HG02943 (cell line): Measurements from ENCODE around the gene SPTBN1.
"Not testable (repeated sequence)": the region's sequence is repeated elsewhere in the genome, so short reads cannot be mapped to it uniquely, and the experiment has no call there.

Source experiments
- ATAC-seq: cut with Tn5 transposase; IDR thresholded peaks from one replicate; pipeline ENCODE4 v1.9.1; 2021; ENCODE audit warnings: mild to moderate bottlenecking, low read depth, moderate library complexity; ENCODE audit not compliant: unreplicated experiment

Gene SPTBN1

DNA sequence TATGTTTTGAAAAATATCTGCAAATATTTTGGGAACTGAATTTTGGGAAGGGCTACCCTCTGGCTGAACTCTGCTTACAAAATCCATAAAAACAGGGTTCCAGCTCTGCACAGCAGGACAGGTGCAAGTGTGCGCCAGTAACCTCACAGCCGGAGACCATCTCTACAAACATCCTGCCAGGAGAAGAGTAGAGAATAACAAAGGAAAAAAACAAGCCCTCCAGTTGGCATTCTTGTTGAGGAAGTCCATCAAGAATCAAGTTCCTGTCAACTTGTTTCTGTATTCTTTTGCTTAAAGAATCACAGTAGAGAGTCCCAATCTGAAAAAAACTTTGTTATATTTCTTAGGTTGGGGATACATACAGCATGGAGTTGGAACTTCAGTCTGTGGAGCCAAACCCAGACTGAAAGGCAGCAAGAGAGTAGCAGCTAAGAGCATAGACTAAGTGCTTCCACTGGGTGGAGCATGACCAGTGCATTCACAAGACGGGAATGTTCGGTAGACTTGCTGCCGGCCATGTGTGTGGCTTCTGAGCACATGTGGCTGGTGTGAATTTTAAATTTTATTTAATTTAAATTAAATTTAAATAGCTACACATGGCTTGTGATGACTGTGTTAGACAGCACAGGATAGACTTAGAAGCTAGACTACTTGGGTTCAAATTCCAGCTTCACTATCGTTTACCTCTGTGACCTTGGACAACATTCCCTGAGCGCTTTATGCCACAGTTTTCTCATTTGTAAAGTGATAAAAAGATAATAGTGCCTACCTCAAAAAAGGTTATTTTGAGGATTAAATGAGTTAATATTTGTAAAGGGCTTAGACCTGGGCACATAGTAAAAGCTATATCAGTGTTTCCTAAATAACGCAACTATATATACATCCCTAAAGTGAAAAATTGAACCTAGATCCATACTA lies 41.9 kb downstream of the SPTBN1 start:
- ATAC-seq = no peak

DNA sequence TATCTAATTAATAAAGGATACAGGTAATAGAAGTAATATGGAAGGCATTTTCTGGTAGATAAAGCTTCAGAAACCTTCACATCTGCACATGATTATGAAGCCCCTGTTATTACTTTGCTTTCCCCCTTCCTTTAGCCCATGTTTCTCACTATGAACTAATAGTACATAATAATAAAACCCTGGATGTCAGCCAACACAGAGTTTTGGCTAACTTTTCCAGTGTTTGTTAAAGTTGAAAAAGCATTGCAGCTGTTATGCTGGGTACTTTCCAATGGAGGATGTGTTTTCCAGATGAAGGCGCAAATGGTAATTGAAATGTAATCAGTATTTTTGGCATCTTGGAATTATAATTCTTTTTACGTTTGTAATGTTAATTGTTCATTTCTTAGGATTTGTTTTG lies 43.5 kb downstream of the SPTBN1 start:
- ATAC-seq = no peak

DNA sequence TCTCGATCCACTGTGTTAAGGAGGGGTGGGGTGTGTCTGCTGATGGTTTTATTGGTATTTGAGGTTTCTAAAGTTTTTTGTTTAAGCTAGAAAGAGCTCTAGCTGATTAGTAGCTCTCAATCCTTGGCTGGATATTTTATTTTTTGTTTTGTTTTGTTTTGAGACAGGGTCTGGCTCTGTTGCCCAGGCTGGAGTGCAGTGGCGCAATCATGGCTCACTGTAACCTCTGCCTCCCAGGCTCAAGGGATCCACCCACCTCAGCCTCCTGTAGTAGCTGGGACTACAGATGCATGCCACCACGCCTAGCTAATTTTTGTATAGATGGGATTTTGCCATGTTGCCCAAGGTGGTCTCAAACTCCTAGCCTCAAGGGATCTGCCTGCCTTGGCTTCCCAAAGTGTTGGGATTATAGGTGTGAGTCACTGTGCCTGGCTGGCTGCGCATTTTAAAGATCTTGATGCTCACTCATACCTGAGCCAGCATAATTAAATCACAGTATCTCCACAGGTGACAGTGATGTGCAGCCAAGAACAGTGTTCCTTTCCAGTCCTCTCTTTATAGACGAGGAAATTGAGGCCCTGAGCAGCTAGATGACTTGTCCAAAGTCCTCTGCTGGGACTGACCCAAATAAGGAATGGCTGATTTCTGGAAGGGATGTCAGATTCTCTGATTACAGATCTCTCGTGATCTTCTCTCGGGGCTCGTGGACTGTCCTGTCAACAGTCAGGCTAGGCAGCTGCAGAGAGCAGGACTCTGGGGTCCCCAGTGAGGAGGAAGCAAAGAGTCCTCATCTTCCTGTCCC lies 44.5 kb downstream of the SPTBN1 start:
- no peak for ATAC-seq

DNA sequence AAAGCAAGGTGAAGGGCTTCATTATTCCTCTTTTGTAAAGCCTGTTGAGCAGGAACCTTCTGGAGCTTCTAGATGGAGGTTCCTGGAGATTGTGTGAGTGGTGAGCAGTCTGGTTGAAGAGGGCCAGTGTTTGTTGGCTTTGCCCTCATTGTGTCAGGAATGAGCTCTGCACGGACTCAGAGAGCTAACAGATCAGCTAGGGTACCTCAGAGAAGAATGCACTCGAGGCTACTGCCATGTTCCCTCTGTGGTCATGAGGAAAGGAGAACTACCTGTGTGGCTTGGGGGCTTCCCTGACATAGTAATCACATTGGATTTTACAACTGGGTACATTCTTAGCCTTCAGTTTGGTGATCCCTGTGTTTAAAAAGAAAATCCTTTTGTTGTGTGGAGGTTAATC lies 46.6 kb downstream of the SPTBN1 start:
- ATAC-seq = no peak

DNA sequence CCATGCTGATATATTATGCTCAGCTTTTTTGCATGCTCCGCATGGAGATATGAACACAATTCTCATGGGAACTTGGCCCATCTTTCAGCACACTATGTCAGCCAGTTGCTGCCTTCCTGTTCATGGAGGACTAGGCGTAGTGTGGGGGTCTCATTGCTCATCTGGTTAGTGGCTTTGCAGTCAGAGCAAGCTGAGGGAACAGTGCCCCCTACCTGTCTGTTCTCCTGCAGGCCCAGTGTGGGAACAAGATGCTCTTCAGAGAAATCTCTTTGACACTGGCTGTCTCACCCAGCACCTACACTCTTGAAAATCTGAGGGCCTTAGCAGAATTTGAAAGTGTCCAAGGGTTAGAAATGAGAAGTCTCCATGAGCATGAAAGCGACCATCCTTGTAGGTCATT lies 47.1 kb downstream of the SPTBN1 start:
- ATAC-seq = no peak

DNA sequence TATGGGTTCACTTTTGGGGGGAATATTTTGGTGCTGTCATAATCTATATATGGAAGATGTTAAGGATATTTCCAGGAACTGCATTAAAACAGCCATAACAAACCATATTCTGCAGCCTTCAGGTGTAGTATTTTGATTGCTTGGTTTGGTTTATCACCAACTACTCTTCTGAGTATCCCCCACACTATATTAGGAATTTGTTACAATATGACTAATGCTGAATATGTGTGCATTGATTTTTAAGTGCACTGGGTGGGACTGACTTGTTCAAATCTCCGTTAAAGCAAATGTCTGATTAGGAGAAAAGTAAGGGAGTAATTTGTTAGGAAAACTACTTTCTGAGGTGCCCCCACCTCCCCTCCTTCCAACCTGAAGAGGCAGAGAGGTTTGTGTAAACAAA lies 47.7 kb downstream of the SPTBN1 start:
- no peak for ATAC-seq

DNA sequence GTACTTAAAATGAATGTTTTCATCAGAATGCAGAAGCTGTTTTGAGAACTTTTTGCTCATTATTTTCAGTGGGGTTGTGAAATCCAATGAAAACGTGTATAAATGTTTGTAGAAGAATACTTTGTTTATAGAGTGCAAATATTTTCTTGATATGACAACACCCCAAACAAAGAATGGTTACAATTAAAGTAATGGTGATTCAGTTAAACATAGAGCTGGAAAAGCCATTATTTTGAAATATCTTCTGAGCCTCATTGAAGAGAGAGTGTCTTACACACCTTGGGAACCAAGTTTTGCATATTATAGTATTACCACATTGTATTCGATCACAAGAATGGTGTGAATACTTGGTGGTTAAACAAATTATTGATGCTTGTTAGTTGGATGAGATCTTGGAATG lies 48.7 kb downstream of the SPTBN1 start:
- ATAC-seq = no peak

DNA sequence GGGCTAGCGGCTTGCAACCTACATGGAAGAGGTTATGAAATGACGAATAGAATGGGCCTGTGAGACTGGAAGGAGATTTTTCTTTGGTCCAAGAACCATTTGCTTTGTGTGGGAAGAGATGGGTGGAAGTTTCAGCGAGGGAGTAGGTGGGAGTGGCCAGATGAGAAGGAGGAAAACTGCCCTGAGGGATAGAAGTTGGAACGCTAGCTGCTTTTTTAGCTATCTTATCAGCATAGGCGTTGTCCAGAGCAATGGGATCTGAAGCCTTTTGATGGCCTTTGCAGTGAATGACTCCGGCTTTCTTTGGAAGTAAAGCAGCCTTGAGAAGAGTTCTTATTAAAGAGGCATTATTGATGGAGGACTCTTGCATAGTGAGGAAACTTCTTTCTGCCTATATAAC lies 52.4 kb downstream of the SPTBN1 start:
- no peak for ATAC-seq

DNA sequence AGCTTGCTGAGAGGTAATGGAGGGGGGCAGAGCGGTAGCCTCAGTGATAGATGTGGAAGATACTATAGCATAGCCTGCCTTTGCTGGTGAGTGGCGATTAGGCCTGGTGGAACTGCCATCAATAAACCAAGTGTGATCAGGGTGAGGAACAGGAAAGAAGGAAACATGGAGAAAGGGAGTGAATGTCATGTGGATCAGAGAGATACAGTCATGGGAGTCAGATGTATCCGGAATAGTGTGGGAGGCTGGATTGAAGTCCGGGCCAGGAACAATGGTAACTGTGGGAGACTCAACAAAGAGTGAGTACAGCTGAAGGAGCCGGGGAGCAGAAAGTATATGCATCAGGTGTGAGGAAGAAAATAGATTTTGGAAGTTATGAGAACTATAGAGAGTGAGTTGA lies 52.9 kb downstream of the SPTBN1 start:
- not testable (repeated sequence) for ATAC-seq

DNA sequence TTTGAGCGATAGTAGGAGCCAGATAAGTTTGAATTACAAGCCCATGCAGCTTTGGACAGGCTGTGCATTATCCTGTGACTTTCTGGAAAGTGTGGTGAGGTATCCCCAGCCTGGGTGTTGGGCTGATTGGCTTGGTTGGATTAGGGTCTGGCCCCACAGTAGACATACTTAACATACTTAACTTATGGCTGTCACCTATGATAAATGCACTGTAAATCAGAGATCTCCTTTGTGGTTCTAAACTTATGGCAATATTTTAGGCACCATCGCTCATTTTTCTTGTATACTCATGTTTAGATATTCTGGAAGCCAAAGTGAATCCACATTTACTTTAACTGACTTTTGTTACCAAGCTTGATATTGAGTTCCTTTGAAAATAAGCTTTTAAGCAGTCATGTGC lies 54.8 kb downstream of the SPTBN1 start:
- ATAC-seq = no peak

DNA sequence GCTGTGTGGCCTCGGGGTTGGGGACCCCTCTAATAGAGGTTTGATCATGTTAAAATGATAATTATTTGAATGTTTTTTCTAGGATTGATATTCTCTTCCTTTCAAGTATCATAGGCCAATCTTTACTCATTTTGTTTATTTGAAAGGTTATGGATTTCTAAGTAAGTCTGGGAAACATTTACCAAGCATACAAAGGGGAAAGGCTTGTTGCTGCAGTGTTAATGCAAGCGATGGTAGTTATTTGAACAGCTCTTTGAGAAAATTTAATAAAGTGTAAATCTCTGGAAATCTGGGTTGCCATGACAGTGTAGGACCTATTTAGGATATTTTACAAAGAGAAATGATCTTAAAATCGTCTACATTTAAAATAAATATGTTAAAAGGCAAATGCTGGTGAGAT lies 56.1 kb downstream of the SPTBN1 start:
- no peak for ATAC-seq

DNA sequence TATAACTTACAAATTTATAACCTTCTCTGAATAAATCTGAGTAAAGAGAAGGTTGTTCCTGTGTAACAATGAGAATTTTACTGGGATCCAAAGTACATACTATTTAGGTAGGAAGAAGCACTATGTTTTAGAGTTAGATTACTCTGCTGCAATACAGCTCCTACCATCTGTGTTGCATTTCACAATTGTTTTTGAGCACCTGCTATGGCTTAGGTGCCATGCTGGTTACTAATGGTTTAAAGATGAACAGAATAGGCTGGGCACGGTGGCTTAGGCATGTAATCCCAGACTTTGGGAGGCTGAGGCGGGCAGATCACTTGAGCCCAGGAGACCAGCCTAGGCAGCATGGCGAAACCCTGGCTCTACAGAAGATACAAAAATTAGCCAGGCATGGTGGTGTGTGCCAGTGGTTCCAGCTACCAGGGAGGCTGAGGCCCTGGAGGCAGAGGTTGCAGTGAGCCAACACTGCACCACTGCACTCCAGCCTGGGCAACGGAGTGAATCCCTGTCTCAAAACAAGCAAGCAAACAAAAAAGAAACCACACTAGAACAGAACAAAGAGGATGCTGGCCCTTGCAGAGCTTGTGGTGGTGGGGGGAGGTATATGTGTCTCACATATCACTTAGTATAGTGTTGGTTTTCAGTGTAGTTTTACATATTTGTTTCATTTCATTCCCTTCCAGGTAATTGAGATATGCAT lies 56.7 kb downstream of the SPTBN1 start:
- no peak for ATAC-seq

DNA sequence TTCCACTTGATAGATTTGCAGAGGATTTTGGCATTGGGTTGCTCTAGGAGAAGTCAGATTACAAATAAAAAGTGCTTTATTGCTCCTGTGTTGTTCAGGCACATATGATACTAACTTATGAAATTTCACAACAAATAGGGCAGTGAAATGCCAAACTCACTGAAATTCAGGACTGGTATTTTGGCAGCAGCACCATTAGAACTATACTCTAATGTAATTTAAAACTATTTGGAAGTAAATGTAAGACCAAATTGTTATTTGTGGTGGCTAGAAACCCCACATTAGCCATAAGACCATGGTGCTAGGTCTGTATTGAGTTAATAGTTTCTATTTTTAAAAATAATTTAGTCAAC lies 57.2 kb downstream of the SPTBN1 start:
- no peak for ATAC-seq

DNA sequence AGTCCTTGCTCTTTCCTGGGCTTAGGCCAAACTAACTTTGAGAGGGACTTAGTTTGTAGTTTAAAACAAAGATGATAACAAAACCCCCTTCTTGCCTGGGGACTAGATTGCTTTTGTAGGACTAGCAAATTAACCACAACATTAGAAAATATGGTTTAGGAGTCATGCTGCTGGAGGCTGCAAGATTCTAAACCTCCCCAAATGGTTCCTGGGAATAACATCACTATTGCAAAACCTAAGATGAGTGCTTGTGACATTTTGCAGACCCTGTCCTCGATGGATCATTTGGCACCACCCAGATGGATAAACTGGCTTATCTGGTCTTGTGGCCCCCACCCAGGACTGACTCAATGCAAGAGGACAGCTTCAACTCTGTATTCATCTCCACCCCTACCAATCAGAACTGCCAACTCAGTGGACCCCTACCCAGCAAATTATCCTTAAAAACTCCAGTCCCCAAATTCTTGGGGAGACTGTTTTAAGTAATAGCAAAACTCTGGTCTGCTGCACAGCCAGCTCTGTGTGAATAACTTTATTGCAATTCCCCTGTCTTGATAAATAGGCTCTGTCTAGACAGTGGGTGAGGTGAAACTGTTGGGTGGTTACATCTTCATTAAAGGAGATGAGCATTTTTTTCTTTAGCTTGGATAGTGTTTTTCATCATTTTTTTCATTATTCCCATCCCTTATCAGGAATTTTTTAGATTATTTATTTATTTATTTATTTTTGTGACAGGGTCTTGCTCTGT lies 58.9 kb downstream of the SPTBN1 start:
- no peak for ATAC-seq

DNA sequence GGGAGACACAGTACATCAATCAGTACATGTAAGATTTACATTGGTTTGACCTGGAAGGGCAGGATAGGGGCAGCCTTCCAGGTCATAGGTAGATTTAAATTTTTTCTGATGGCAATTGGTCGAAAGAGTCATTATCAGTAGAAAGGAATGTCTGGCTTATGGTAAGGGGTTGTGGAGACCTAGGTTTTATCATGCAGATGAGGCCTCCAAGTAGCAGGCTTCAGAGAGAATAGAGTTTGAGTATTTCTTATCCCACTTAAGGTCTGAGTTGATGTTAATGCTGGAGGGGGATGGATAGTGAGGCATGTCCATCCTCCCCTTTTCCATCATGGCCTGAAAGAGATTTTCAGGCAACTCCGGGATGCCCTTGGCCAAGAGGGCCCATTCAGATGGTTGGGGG lies 60.7 kb downstream of the SPTBN1 start:
- no peak for ATAC-seq

DNA sequence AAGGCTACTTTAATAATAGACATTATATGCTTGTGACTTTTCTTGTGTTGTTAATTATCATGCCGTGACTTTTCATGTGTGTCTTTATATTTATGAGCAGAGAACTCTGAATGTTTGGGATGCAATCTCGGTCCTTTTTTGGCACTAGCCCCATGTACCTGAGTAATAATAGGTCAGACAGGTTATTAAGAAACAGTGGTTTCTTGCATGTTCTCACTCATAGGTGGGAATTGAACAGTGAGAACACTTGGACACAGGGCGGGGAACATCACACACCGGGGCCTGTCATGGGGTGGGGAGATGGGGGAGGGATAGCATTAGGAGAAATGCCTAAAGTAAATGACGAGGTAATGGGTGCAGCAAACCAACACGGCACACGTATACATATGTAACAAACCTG lies 61.9 kb downstream of the SPTBN1 start:
- not testable (repeated sequence) for ATAC-seq

DNA sequence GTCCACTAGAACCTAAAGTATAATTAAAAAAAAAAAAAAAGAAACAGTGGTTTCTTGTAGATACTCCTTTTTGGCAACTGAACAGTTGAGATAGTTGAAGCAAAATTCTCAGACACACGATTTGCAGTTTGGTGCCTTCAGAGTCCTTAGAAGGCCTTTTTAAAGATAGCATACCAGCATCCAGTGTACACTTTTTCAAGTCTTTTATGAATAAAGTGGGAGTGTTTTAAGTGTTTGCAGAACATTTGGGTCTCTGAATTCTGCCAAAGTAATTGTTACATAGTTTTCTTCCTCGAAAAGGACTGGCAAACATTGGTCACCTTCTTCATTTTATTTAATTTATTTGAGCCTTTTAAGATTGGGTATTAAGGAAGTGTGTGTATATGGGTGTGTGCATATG lies 62.3 kb downstream of the SPTBN1 start:
- ATAC-seq = no peak

DNA sequence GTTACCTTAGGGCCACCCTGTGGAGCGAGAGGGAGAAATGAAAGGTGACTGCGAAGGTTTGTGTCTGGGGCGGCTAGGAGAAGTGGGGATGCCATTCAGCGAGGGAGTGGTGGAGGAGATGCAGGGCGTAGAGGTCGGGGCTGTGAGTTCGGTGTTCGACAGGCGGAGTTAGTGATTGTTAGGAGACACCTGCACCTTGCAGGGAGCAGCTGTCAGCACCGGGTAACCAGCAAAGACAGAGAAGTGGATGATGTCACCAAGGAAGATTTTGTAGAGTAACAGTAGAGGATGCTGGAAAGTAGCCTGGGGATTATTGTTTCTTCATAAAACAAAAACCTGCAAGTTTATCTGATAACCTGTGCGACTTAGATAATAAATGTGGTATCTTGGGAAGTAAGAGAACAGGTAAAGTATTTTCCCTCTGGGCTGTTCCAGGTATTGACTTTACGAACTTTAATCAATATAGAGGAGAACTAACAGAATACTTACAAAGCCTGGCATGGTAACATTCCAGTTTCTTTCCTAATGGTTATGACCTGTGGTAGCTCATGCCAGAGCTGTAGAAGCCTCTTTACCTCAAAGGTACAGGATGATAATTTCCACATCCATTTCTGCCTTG lies 63.8 kb downstream of the SPTBN1 start:
- no peak for ATAC-seq

DNA sequence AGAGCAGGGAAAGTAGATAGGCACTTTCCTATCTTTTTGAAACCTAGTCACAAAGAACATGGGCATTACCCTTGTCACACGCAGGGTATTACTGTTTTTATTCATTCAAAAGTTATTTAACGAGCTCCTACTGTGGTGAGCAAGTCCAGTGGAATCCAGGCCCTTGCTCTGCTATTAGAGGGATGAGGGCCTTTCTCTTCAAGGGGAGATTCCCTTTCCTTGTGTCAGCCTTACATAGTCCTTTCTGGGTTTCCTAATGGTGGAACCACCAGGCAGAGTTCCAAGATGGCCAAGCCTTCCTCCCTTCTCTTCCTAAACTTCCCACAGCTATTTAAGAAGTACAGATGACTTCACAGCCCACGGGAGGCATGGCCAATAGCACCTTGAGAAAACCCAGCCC lies 64.6 kb downstream of the SPTBN1 start:
- no peak for ATAC-seq

DNA sequence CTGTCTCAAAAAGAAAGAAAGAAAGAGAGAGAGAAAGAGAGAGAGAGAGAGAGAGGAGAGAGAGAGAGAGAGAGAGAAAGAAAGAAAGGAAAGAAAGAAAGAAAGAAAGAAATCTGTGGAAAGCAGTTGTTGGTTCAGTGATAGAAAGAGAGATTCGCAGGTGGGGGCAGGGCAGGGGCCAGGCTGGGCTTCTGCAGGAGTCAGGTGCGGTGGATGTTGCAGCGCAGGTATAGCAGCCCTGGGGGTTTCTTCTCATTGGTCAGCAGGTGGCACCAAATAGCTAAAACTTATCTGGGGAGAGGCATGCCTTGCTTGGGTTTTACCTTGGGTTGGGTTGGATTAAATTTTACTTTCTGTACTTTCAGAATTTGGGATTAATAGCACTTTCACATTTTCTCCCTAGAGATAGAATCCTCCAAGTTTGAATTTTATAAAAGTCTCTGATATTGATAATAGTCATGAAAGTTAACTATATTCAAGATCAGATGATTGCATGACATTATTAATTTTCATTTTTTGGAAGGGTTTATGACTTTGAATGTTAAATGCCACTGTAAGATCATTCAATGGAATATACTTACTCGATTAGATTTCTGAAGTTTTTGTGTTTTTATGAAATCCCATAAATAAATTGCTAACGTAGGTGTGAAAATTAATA lies 66.6 kb downstream of the SPTBN1 start:
- no peak for ATAC-seq
